IMR-90 (cell line): Measurements from ENCODE around the gene WWC1. TPM values are rescaled to one million over a fixed set of nuclear protein-coding genes. Genes with fewer than 3 reads are reported as not detected.

ENCODE experiments used
- ATAC-seq: fragments of 200-7000 bp; cut with Tn5 transposase; 2 replicates; pipeline ENCODE4 v1.9.1; 2020; ENCODE audit warnings: low read depth, mild to moderate bottlenecking, moderate library complexity
- BruUV-seq: library from RNA; stranded (reverse); fragments of 400-500 nt; replicated peaks from 2 replicates; lab custom pipeline; 2021; lab: Mats Ljungman, UMichigan
- CTCF ChIA-PET: fragments of 300-600 bp; formaldehyde crosslinking; extraction: SDS; loops from one replicate; lab custom pipeline; 2021; ENCODE audit warnings: antibody characterized with exemption; lab: Yijun Ruan, JAX
- POLR2A ChIA-PET: fragments of 300-600 bp; sonication (Branson Sonifier 250); formaldehyde crosslinking; loops from one replicate; lab custom pipeline; 2022; ENCODE audit warnings: antibody characterized with exemption; ENCODE audit not compliant: unreplicated experiment; lab: Charles Lee
- DNase-seq: peaks from one replicate; pipeline ENCODE4 v3.0.0; 2013
- H2AFZ ChIP-seq: replicated peaks from 2 replicates; pipeline ENCODE3; 2013; ENCODE audit warnings: low read length, mild to moderate bottlenecking; ENCODE audit not compliant: poor library complexity
- H2AK5ac ChIP-seq: 2 replicates; pipeline ENCODE4 v1.6.1; 2013; ENCODE audit warnings: low read depth, low read length, inconsistent platforms
- H2AK9ac ChIP-seq: replicated peaks from 2 replicates; pipeline ENCODE3; 2013; ENCODE audit warnings: mild to moderate bottlenecking, low read depth, low read length, moderate library complexity; ENCODE audit not compliant: poor library complexity
- H2BK120ac ChIP-seq: 2 replicates; pipeline ENCODE4 v1.6.1; 2013; ENCODE audit warnings: low read depth, low read length, inconsistent platforms
- H2BK15ac ChIP-seq: 3 replicates; pipeline ENCODE4 v1.6.1; 2013; ENCODE audit warnings: low read depth, low read length, inconsistent platforms
- H2BK20ac ChIP-seq: 2 replicates; pipeline ENCODE4 v1.6.1; 2013; ENCODE audit warnings: low read depth, mild to moderate bottlenecking, inconsistent platforms, low read length, moderate library complexity
- H2BK5ac ChIP-seq: 2 replicates; pipeline ENCODE4 v1.6.1; 2013; ENCODE audit warnings: mild to moderate bottlenecking, low read depth, low read length, inconsistent platforms; ENCODE audit not compliant: poor library complexity, severe bottlenecking
- H3K14ac ChIP-seq: replicated peaks from 2 replicates; pipeline ENCODE4 v1.6.1; 2013; ENCODE audit warnings: low read depth, low read length, inconsistent platforms
- H3K18ac ChIP-seq: 2 replicates; pipeline ENCODE4 v1.6.1; 2013; ENCODE audit warnings: low read depth, low read length, control low read depth
- H3K23ac ChIP-seq: 2 replicates; pipeline ENCODE4 v1.6.1; 2013; ENCODE audit warnings: low read depth, low read length, inconsistent platforms
- H3K27ac ChIP-seq: 2 replicates; pipeline ENCODE4 v1.5.1; 2013; ENCODE audit warnings: mild to moderate bottlenecking, control low read depth, low read length; ENCODE audit not compliant: insufficient read depth
- H3K27me3 ChIP-seq: 2 replicates; pipeline ENCODE4 v1.6.1; 2013; ENCODE audit warnings: low read length; ENCODE audit not compliant: control insufficient read depth, insufficient read depth
- H3K36me3 ChIP-seq: 2 replicates; pipeline ENCODE4 v1.6.1; 2013; ENCODE audit warnings: low read length, mixed read lengths; ENCODE audit not compliant: control insufficient read depth, insufficient read depth
- H3K4ac ChIP-seq: 2 replicates; pipeline ENCODE4 v1.6.1; 2013; ENCODE audit warnings: low read depth, low read length, inconsistent platforms
- H3K4me1 ChIP-seq: 2 replicates; pipeline ENCODE4 v1.6.1; 2013; ENCODE audit warnings: low read length, mixed read lengths; ENCODE audit not compliant: control insufficient read depth, insufficient read depth
- H3K4me2 ChIP-seq: 2 replicates; pipeline ENCODE4 v1.6.1; 2013; ENCODE audit warnings: low read depth, mild to moderate bottlenecking, control low read depth, low read length, moderate library complexity
- H3K4me3 ChIP-seq: 2 replicates; pipeline ENCODE4 v1.5.1; 2013; ENCODE audit warnings: low read depth, mild to moderate bottlenecking, control low read depth, low read length, moderate library complexity; ENCODE audit not compliant: insufficient read depth
- H3K56ac ChIP-seq: 2 replicates; pipeline ENCODE4 v1.6.1; 2013; ENCODE audit warnings: low read length, inconsistent platforms; ENCODE audit not compliant: insufficient read depth; ENCODE audit errors: extremely low read depth
- H3K79me1 ChIP-seq, 2 experiments: 2 replicates each; pipeline ENCODE4 v1.6.1; 2013; ENCODE audit warnings: low read length in 2 of 2, inconsistent platforms in 1 of 2, low read depth in 1 of 2
- H3K9ac ChIP-seq: 2 replicates; pipeline ENCODE4 v1.6.1; 2013; ENCODE audit warnings: low read depth, low read length, control low read depth
- H3K9me1 ChIP-seq: 2 replicates; pipeline ENCODE4 v1.6.1; 2013; ENCODE audit warnings: low read length, inconsistent platforms; ENCODE audit not compliant: insufficient read depth
- H3K9me3 ChIP-seq: 2 replicates; pipeline ENCODE4 v1.6.1; 2013; ENCODE audit warnings: low read length; ENCODE audit not compliant: control insufficient read depth, insufficient read depth
- H4K20me1 ChIP-seq: 2 replicates; pipeline ENCODE4 v1.6.1; 2013; ENCODE audit warnings: low read length, inconsistent platforms; ENCODE audit not compliant: insufficient read depth
- H4K5ac ChIP-seq: 2 replicates; pipeline ENCODE4 v1.6.1; 2013; ENCODE audit warnings: mild to moderate bottlenecking, low read depth, low read length, control low read depth
- H4K8ac ChIP-seq, 2 experiments: 2 replicates each; pipeline ENCODE4 v1.6.1; 2013; ENCODE audit warnings: low read depth in 2 of 2, low read length in 2 of 2, control low read depth in 1 of 2, inconsistent platforms in 1 of 2
- H4K91ac ChIP-seq: 2 replicates; pipeline ENCODE4 v1.6.1; 2013; ENCODE audit warnings: low read depth, low read length, inconsistent platforms; ENCODE audit not compliant: insufficient read depth
- BHLHE40 ChIP-seq: fragments of 150-350 bp; IDR thresholded peaks from 2 replicates; pipeline ENCODE4 v1.6.1; 2016; ENCODE audit warnings: mild to moderate bottlenecking, low read depth, low read length
- CEBPB ChIP-seq: IDR thresholded peaks from 2 replicates; pipeline ENCODE4 v1.6.1; 2012; ENCODE audit warnings: low read depth, low read length, improper control_type of control experiment
- FOS ChIP-seq: fragments of 150-350 bp; IDR thresholded peaks from 2 replicates; pipeline ENCODE4 v1.6.1; 2016; ENCODE audit warnings: low read depth, low read length
- MAFK ChIP-seq: IDR thresholded peaks from 2 replicates; pipeline ENCODE4 v1.6.1; 2012; ENCODE audit warnings: low read depth, low read length, improper control_type of control experiment
- MAZ ChIP-seq: IDR thresholded peaks from 2 replicates; pipeline ENCODE4 v1.6.1; 2012; ENCODE audit warnings: low read depth, mild to moderate bottlenecking, low read length, improper control_type of control experiment, moderate library complexity, borderline replicate concordance
- MXI1 ChIP-seq: IDR thresholded peaks from 2 replicates; pipeline ENCODE4 v1.6.1; 2012; ENCODE audit warnings: low read depth, mild to moderate bottlenecking, low read length, moderate library complexity, borderline replicate concordance
- NFE2L2 ChIP-seq: fragments of 150-350 bp; IDR thresholded peaks from 2 replicates; pipeline ENCODE4 v1.6.1; 2016; ENCODE audit warnings: low read depth, mild to moderate bottlenecking, low read length
- POLR2A ChIP-seq: IDR thresholded peaks from 2 replicates; pipeline ENCODE4 v1.6.1; 2012; ENCODE audit warnings: mild to moderate bottlenecking, low read depth, low read length
- RCOR1 ChIP-seq: IDR thresholded peaks from 2 replicates; pipeline ENCODE4 v1.6.1; 2012; ENCODE audit warnings: mild to moderate bottlenecking, low read length, improper control_type of control experiment; ENCODE audit not compliant: insufficient replicate concordance
- RFX5 ChIP-seq: IDR thresholded peaks from 2 replicates; pipeline ENCODE4 v1.8.0; 2012; ENCODE audit warnings: low read depth, mild to moderate bottlenecking, low read length, moderate library complexity
- SMC3 ChIP-seq: fragments of 150-350 bp; IDR thresholded peaks from 2 replicates; pipeline ENCODE4 v1.6.1; 2016; ENCODE audit warnings: low read depth, mild to moderate bottlenecking, antibody characterized with exemption, low read length, moderate library complexity
- WGBS, 2 experiments: methylation state at CpG; one replicate each; pipeline versions ENCODE4 v1.1.5 to v1.1.7; 2013; ENCODE audit warnings: missing lambda C conversion rate in 2 of 2; ENCODE audit not compliant: insufficient read length in 1 of 2; ENCODE audit errors: extremely low coverage in 2 of 2; 5-methylcytosine and 5-hydroxymethylcytosine counted together
- dilution Hi-C: fragments of 300-500 bp; cut with HindIII; formaldehyde crosslinking; loops from one replicate; pipeline ENCODE4 v1.14.3; 2018; ENCODE audit warnings: low sequenced_read_pairs; ENCODE audit not compliant: unreplicated experiment
- in situ Hi-C: fragments of 300-500 bp; cut with MboI; formaldehyde crosslinking; loops from 3 replicates; pipeline ENCODE4 v1.14.3; 2019; ENCODE audit warnings: low sequenced_read_pairs, inconsistent platforms, mixed read lengths
- intact Hi-C: fragments of 100-400 bp; cut with micrococcal nuclease; formaldehyde crosslinking; loops from 2 replicates; pipeline ENCODE4 v1.10.0; 2022
- polyA plus RNA-seq, 3 experiments: library from polyadenylated mRNA; depleted of rRNA; stranded (reverse); fragments of >200 nt; gene quantifications; 2 replicates each; pipeline ENCODE4 v1.2.3, GENCODE V29; 2012; ENCODE audit warnings: low replicate concordance in 1 of 3
- total RNA-seq: library from RNA; depleted of rRNA; stranded (reverse); fragments of >200 nt; gene quantifications from 2 replicates; pipeline ENCODE4 v1.2.3, GENCODE V29; 2012
- TF ChIP-seq, protein P1 (sequence below): conservative IDR thresholded peaks from 2 replicates; pipeline ENCODE4 v1.5.1; 2012; ENCODE audit warnings: mild to moderate bottlenecking, low read depth, low read length, improper control_type of control experiment
- TF ChIP-seq, protein P2 (sequence below): fragments of 150-350 bp; IDR thresholded peaks from 2 replicates; pipeline ENCODE4 v1.6.1; 2017; ENCODE audit warnings: mild to moderate bottlenecking, antibody characterized with exemption, low read length, low read depth

Gene WWC1
- total and polyA plus RNA-seq, 2 of the 4 experiments (the other 2 are of a cell fraction): 9.1 to 10.3 TPM

DNA sequence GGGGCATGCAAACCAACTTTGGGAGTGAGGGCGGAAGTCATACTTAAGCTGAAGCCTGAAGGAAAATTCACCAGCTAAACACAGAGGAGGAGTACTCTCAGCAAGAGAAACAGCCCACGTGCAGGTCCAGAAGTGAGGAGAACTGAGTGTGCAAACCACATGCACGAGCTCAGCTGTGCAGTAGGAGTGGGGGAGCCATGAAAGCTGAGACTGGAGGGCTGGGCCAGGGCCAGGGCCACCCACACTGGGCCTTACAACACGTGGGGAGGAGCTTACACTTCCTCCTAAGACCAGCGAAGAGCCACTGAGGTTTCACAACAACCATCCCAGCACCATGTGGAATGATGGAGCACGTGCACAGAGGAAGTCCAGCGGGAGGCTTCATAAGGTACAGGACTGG, 9.3 kb upstream of the WWC1 start:
- ATAC-seq: peak; percentile 95
- H2AK5ac ChIP-seq: no peak overlapping the region
- H4K91ac ChIP-seq: no peak overlapping the region
- intact Hi-C loops (no loop called here), dilution Hi-C loops (no loop called here), in situ Hi-C loops (loop anchor here (25.0 kb wide), 1 partner anchor 155 kb away; no protein-coding TSS in a partner anchor)
- peaks cover 8% of the 10 kb centered on the region for H3K9me3 ChIP-seq
- no peak overlapping the region for H3K23ac ChIP-seq
- peak; percentile 86 for DNase-seq
- no peaks in the 10 kb centered on the region for H3K4me1 ChIP-seq
- no peak overlapping the region for H3K4me3 ChIP-seq
- H3K56ac ChIP-seq: no peak overlapping the region
- H2BK5ac ChIP-seq: no peak overlapping the region
- H2AFZ ChIP-seq: peak overlapping the region; percentile 74
- H2BK15ac ChIP-seq: no peak overlapping the region
- H2BK20ac ChIP-seq: no peak overlapping the region
- H3K9me1 ChIP-seq: no peaks in the 10 kb centered on the region
- ChIA-PET POLR2A (no interaction called here), CTCF (interaction anchor here (0.6 to 1.8 kb wide), 4 partner anchors 10 to 629 kb away, joined by 3 to 6 read pairs (median 4); no protein-coding TSS in a partner anchor)
- H3K4ac ChIP-seq: no peak overlapping the region
- H3K79me1 ChIP-seq: no peaks in the 10 kb centered on the region
- peaks cover 9% of the 10 kb centered on the region for H3K27me3 ChIP-seq
- WGBS, 2 experiments: 33% methylated on average over 1 of the region's 7 CpGs; no CpG with 5 or more reads in 1 of the 2 experiments
- H2BK120ac ChIP-seq: no peak overlapping the region
- no peaks in the 10 kb centered on the region for H3K36me3 ChIP-seq
- TF ChIP-seq RFX5 (no peak), POLR2A (no peak), CEBPB (peak; percentile 79), SMC3 (no peak), MAFK (no peak), NFE2L2 (no peak), BHLHE40 (peak; percentile 94), MAZ (no peak), RCOR1 (no peak), FOS (no peak), MXI1 (peak; percentile 90; the same call in 1 of the 2 replicates)
- TF ChIP-seq, protein P1, sequence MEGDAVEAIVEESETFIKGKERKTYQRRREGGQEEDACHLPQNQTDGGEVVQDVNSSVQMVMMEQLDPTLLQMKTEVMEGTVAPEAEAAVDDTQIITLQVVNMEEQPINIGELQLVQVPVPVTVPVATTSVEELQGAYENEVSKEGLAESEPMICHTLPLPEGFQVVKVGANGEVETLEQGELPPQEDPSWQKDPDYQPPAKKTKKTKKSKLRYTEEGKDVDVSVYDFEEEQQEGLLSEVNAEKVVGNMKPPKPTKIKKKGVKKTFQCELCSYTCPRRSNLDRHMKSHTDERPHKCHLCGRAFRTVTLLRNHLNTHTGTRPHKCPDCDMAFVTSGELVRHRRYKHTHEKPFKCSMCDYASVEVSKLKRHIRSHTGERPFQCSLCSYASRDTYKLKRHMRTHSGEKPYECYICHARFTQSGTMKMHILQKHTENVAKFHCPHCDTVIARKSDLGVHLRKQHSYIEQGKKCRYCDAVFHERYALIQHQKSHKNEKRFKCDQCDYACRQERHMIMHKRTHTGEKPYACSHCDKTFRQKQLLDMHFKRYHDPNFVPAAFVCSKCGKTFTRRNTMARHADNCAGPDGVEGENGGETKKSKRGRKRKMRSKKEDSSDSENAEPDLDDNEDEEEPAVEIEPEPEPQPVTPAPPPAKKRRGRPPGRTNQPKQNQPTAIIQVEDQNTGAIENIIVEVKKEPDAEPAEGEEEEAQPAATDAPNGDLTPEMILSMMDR: no peak
- TF ChIP-seq, protein P2, sequence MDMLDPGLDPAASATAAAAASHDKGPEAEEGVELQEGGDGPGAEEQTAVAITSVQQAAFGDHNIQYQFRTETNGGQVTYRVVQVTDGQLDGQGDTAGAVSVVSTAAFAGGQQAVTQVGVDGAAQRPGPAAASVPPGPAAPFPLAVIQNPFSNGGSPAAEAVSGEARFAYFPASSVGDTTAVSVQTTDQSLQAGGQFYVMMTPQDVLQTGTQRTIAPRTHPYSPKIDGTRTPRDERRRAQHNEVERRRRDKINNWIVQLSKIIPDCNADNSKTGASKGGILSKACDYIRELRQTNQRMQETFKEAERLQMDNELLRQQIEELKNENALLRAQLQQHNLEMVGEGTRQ: peak; percentile 73
- no TSS peak for BruUV-seq
- H4K8ac ChIP-seq: no peak overlapping the region
- no peak overlapping the region for H3K18ac ChIP-seq
- peak overlapping the region; percentile 44 for H2AK9ac ChIP-seq
- no peak overlapping the region for H3K9ac ChIP-seq
- H4K5ac ChIP-seq: no peak overlapping the region
- H4K20me1 ChIP-seq: no peaks in the 10 kb centered on the region
- no peak overlapping the region for H3K4me2 ChIP-seq
- H3K14ac ChIP-seq: no peak overlapping the region
- no peak overlapping the region for H3K27ac ChIP-seq
